Measurements from ENCODE around the gene SFT2D3.

Gene SFT2D3

GRCh38 chr2:127701193-127701650 lies at the start of gene SFT2D3:
Gene SFT2D3 (plus strand): TSS chr2:127701497. CDS start chr2:127701529, 32 bp downstream.
- peak; percentile 91 for DNase-seq

- no peak for DNase-seq
Measured at GRCh38 chr2:127651971-127652550, 49.2 kb upstream of the SFT2D3 start.

- DNase-seq = no peak
Measured at GRCh38 chr2:127652786-127653357, 48.4 kb upstream of the SFT2D3 start.

GRCh38 chr2:127653421-127654083 lies 47.7 kb upstream of the SFT2D3 start:
- DNase-seq = no peak

GRCh38 chr2:127654084-127654837 lies 47.0 kb upstream of the SFT2D3 start:
- no peak for DNase-seq

GRCh38 chr2:127654838-127655175 lies 46.5 kb upstream of the SFT2D3 start:
- DNase-seq = no peak

GRCh38 chr2:127655209-127656073 lies 45.9 kb upstream of the SFT2D3 start:
- no peak for DNase-seq

GRCh38 chr2:127656569-127657231 lies 44.6 kb upstream of the SFT2D3 start:
- DNase-seq = no peak

GRCh38 chr2:127657232-127657595 lies 44.1 kb upstream of the SFT2D3 start:
- DNase-seq = no peak

- no peak for DNase-seq
Measured at GRCh38 chr2:127658146-127658545, 43.2 kb upstream of the SFT2D3 start.

GRCh38 chr2:127658641-127659407 lies 42.5 kb upstream of the SFT2D3 start:
- no peak for DNase-seq

GRCh38 chr2:127659408-127660290 lies 41.6 kb upstream of the SFT2D3 start:
- DNase-seq = no peak

- no peak for DNase-seq
Measured at GRCh38 chr2:127660291-127660578, 41.1 kb upstream of the SFT2D3 start.

GRCh38 chr2:127661072-127661649 lies 40.1 kb upstream of the SFT2D3 start:
- DNase-seq = no peak

- no peak for DNase-seq
Measured at GRCh38 chr2:127661949-127662510, 39.3 kb upstream of the SFT2D3 start.

GRCh38 chr2:127662937-127663565 lies 38.2 kb upstream of the SFT2D3 start:
- no peak for DNase-seq

GRCh38 chr2:127663566-127664064 lies 37.7 kb upstream of the SFT2D3 start:
- DNase-seq = no peak

- DNase-seq = no peak
Measured at GRCh38 chr2:127664065-127664894, 37.0 kb upstream of the SFT2D3 start.

All from NCI-H510A treated with DMSO at 0.1 percent for 48 hours (cell line).